Non-pigmented ciliary epithelial cell (primary cell): ENCODE measurements around the gene RPL10.
A peak's percentile ranks its signal among the peaks of the same experiment; 100 is the strongest.

Source experiments
- DNase-seq: peaks from one replicate; pipeline ENCODE4 v3.0.0-alpha.2; 2010; ENCODE audit warnings: low read depth

Gene RPL10

GRCh38 chrX:154397888-154398667 lies at the start of gene RPL10:
Gene RPL10 (plus strand): TSS chrX:154398377. CDS start chrX:154398520, 143 bp downstream.
- peak; percentile 75 for DNase-seq

DNA sequence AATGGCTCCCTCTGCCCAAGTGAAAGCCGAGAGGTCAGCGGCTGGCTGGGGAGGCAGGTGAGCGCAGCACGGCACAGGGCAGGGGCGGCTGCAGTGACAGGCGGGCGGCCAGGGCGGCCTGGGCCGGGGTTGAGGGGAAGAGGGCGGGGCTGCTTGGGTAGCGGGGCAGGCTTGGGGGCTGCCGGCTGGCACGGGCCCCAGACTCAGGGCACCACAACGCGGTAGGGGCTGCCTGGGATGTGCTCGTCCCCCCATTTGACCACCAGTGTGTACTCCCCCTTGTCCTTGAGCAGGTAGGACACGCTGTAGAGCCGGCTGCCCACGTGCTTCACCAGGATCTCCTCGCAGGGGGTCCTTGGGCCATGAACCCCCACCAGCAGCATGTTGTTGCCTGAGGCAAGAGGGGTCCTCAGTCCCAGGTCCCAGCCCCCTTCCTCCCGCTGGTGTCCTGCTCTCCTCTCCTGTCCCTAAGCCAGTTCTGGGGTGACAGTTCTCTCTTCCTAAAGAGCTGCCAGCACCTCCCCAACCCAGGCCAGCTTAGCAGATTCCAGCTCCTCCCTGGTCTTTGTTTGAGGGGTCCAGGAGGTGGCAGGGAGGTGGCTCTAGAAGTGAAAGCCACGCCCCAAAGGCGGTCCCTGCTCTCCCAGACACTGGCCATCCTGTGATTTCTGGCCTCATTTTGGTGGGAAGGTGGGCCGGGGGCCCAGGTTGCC lies 49.4 kb upstream of the RPL10 start:
- no peak for DNase-seq

DNA sequence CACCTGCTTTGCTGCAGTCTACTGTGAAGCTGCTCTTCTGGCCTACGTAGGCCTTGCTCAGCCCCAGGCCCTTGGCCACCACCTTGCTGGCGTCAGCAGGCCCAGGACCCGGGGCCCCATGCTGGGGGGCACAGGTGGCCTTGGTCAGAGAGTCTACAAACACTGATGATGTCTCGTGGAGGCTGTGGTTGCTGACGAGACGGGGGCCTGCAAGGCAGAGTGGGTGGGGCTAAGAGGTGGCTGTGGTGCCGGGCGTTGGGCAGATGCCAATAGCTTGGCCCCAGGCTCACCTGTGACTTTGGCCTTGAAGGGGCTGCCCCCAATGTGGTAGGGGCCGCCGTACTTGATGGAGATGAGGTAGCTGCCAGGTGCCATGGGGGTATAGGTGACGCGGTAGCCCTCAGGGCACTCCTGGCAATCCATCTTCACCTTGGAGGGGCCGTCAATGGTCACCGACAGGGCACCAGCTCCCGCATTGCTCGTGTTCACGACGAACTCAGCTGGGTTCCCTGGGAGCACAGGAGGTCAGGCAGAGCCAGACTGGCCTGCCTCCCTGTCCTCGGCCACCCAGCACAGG lies 48.7 kb upstream of the RPL10 start:
- DNase-seq = no peak

DNA sequence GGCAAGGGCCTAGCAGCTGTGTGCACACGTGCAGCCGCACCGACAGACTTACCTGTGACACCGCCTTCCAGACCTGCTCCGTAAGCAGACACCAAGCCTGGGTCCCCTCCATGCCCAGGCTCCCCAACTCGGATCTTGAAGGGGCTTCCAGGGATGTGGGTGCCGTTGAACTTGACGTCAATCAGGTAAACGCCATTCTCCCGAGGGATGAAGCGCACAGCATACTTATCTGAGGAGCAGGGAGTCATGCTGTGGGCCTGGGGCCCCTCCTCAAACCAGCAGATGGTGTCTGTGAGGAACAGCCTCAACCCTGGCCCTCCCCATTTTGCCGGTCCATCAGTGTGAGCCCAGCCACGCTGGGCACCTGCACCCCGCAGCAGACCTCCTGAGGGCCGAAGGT lies 48.2 kb upstream of the RPL10 start:
- no peak for DNase-seq

GRCh38 chrX:154350429-154351182 lies 47.6 kb upstream of the RPL10 start:
- DNase-seq = no peak

DNA sequence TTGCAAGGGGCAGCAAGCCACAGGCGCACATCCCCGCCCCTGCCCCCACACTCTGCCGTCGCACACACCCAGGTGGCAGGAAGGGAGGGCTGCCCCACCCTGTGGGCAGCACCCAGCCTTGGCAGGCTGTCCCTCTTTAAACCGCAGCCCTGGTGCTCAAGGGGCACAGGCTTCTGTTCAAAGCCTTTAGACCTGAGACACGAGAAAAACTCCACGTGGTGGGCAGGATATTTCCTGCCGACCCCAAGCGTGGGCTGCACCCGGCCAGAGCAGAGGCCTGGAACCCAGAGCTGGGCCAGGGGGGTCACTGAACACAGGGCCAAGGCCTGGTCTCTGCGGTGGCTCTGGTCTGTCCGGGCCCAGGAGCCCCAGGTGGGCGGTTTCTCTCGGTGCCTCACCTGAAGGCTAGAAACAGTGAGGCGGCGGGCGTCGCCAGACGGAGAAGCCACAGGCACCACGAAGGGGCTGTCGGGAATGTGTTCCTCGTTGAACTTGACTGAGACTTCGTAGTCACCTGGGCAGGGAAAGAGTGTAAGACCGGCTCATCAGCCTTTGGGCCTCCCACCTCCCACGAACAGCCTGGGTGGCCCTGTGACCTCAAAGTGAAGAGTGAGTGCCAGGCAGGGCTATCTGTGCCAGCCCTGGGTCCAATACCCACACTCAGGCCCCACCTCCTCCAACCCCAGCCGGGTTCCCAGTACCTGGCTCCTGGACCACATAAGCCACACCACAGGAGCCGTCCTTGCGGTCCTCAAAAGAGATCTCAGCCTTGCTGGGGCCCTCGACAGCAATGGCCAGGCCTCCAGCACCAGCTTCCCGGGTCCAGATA lies 46.8 kb upstream of the RPL10 start:
- DNase-seq = no peak

- DNase-seq = no peak
Observed at GRCh38 chrX:154352012-154352401, 46.2 kb upstream of the RPL10 start.

GRCh38 chrX:154352466-154352865 lies 45.7 kb upstream of the RPL10 start:
- no peak for DNase-seq

DNA sequence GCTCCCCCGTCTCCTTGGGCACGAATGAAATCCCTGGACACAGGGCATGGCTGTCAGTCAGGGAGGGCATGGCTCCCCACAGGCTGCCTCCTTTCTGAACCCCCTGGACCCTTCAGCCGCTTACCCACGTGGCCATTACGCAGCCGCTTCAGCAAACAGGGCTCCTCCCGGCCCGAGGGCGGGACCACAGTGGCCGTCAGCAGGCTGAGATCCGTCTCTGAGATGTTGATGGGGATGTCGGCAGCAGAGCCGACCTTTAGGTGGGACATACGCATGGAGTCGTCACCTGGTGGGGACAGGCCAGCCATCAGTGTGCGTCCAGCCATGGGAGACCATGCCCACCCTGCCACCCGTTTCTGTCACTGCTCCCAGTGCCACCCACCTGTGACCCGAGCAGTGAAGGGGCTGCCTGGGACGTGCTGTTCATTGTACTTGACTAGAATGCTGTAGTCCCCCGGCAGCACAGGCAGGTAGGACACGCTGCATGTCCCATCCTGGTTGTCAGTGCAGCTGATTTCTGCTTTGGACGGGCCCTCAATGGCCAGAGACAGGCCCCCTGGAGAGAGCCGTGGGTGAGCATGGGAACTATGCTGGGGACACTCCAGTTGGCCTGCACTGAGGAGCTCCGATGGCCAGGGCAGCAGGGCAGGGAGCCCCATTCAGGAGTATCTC lies 44.9 kb upstream of the RPL10 start:
- no peak for DNase-seq

DNA sequence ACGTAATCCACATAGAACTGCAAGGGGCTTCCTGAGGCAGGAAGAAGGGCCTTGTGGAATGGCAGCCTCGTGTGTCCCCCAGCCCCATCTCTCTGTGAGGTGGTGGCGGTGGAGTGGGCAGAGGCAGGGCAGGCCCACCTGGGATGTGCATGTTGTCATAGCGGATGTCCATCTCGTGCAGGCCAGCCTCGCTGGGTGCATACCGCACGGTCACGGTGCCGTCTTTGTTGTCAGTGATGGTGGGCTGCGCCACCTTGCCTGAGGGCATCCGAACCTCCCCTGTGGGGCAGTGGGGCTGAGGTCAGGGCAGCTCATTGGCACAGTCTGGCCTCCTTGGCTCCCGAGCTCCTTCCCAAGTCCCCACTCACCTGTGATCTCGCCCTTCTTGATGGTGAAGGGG lies 44.2 kb upstream of the RPL10 start:
- DNase-seq = no peak

DNA sequence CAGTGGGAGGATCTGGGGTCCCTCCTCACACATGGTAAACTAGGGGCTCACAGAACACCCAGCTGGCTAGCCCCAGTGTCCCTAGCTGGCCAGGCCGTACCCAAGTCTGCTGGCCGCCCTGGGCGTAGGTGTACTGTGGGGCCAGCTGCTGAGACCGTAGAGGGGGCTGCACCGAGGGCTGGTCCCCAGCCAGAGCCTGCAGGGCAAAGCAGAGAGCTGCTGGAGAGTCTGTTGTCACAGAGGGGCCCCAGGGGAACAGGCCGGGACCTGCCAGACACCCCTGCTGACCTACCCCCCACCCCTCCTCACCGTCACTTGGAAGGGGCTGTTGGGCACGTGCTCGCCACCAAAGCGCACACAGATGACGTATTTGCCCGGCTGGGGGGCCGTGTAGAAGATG lies 43.7 kb upstream of the RPL10 start:
- DNase-seq = no peak

DNA sequence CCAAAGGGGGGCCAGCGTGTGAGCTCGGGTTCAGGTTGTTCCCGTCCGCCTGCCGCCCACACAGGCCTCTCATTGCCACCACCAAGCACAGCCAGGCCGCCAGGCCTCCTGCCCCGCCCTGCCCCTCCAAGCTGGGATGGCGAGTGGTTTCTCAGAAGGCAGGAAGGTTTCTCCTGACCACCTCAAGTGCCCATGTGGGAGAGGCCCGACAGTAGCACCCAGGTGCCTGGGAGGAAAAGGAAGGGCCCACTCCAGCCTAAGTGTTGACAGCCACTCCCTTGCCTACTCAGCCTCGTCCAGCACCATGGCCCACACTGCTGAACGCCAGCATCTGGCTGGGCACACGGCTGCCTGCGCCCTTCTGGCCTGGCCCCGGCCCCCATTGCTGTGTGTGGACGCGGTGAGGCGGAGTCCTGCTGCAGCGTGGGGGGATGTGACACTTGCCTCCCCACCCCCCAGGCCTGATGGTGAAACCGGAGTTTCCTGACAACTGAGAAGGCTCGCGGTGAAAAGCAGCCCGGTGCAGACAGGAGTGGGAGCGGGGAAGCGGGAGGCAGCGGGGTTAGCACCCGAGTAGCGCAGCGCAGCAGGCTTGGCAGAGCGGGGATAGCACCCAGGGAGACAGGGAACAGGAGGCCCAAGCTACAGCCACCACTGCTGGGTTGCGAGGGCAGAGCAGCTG lies 42.9 kb upstream of the RPL10 start:
- no peak for DNase-seq

DNA sequence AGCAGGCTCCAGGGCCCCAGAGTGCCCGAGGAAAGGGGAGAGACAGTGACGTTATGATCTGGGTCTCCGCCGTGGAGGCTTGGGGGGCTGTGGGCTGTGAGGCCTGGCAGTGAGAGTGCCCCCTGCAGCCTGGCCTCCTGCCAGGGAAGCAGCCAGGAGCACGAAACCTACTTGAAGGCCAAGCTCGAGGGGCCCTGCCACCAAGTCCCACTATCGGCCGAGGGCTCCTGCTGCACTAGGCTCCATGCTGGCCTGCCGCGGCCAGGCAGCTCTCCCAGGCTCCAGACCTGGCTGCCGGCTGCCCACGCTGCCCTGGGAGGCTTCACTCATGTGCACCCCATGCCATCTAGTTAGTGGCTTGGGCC lies 42.4 kb upstream of the RPL10 start:
- DNase-seq = no peak

DNA sequence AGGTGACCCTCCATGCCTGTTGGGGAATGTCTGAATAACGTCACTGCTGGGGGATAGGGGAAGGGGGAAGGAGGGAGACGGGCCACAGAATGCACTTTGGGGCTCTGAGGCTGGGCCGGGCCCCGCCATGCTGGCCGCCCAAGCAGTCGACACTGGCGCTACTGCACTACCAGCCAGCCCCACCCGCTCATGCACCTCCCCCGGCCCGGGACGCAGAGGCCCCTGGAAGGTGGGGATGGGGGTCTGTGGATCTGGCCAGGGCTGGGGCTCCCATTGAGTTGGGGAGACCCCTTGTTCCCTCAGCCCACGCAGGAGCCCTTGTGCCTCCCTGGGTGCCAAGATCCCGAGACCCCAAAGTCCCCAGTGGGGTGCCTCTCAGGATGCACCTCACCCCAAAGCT lies 41.6 kb upstream of the RPL10 start:
- no peak for DNase-seq

DNA sequence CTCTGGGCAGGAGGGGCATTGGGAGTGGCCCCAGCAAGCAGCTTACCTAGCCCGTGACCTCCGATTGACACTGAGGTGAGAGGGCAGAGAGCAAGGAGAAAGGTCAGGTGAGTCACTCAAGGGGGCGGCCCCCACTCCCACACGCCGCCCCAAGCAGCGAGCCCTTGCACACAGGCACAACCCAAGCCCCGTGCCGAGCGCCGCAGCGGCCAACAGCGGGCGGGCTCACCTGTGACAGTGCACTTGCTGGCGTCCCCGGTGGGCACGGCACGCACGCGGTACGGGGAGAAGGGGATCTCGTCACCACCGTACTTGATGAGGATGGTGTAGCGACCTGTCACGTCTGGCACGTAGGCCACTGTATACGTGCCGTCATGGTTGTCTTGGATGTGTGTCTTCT lies 41.0 kb upstream of the RPL10 start:
- no peak for DNase-seq

GRCh38 chrX:154358011-154358410 lies 40.2 kb upstream of the RPL10 start:
- no peak for DNase-seq

GRCh38 chrX:154358829-154359228 lies 39.3 kb upstream of the RPL10 start:
- no peak for DNase-seq

DNA sequence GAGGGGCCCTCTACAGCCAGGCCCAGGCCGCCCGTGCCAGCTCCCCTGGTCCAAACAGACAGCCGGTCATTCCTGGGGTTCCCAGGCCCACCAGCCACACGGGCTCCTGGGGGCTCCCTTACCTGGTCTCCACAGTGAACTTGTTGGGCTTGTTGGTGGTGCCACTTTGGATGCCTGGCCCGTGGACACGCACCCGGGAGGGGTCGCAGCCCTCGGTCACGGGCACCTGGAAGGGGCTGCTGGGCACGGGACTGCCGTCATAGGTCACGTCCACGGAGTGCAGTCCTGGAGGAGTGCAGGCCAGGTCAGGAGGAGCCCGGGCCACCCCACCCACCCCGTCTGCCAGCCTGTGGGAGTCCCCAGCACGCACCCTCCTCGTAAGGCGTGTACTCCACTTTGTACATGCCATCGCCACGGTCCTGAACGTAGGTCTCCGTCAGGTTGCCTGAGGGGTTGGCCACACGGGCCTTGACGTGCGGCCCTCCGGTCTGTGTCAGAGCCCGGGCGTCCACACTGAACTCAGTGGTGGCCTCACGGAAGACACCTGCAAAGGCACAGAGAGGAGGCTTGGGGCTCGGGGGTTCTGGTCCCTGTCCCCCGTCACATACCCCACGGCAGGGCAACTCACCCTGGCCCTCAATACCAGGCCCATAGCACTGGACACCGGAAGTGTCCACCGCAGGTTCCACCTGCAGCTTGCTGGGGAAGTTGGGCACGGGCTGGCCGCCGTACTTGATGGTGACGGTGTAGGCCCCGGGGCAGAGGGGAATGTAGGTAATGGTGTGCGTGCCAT lies 38.6 kb upstream of the RPL10 start:
- no peak for DNase-seq

DNA sequence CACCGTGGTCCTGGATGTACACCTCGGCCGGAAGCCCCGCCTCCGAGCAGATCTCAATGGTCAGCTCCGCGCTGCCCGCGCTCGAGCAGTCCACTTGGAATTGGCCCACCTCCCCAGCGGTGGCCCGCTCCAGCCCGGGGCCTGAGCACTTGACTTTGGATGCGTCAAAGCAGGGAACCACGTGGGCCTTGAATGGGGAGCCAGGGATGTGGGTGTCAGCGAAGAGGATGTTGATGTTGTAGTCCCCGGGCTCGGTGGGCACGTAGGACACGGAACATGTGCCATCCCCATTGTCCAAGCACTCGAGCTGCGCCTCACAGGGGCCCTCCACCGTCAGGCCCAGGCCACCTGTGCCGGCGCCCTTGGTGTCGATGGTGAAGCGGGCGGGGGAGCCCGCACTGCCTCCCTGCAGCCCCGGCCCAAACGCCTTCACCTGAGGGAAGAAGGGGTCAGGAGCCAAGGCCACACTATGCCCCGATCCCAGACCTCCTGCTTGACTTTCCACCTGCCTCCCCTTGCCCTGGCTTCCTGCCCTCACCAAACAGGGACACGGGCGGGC lies 37.9 kb upstream of the RPL10 start:
- no peak for DNase-seq
